DMS114 treated with DMSO at 0.1 percent for 48 hours (cell line): Measurements from ENCODE around the gene PNCK.
"Not testable (repeated sequence)": the region's sequence is repeated elsewhere in the genome, so short reads cannot be mapped to it uniquely, and the experiment has no call there.

Source experiments
- DNase-seq: peaks from one replicate; lab custom pipeline; 2025; ENCODE audit not compliant: unreplicated experiment; lab: John Stamatoyannopoulos, UW

Gene PNCK

DNA sequence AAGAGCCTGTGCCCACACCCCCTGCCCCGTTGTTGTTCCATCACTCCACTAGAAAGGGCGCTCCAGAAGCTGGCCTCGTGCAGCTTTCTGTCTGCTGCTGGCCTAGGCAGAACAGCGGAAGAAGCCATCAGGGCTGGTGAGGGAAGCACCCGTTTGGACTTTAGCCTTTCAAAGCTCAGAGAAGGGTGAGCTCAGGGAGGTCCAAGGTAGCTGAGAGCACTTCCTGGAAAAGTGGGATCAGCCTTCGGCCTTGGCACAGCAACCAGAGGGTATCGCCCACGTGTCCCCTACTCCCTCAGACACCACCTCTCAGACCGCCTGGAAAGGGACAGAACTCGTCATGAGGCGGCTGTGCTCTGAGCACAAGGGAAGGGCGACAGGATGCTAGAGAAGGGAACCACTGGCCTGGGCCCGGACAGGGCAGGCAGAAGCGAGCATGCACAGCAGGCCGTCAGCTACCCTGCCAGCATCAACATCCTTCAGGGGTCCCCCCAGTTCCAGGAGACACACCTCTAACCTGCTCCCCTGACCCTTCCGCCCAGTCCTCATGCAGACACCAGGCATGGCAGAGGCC lies 25.7 kb upstream of the PNCK start:
- not testable (repeated sequence) for DNase-seq

- DNase-seq: no peak
Observed at GRCh38 chrX:153697924-153698865, 24.6 kb upstream of the PNCK start.

- not testable (repeated sequence) for DNase-seq
Observed at GRCh38 chrX:153696986-153697722, 23.5 kb upstream of the PNCK start.

DNA sequence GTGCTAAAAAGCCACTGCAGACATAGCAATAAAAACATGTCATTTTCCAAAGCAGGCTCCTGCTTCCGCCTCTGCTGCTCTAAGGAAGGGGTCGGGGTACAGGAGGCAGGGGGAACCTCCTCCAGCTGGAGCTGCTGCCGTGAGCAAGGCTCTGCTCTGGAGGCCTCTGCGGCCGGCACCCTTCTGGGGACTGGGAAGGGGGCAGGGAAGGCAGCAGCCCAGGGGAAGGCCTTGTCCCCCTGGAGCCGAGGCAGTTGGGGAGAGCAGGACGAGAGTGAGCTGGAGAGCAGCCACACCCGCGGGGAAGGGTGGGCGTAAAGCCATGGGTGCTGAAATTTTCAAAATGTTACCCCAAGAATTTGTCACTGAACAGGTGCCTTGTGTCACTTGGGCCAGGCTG lies 22.9 kb upstream of the PNCK start:
- not testable (repeated sequence) for DNase-seq

DNA sequence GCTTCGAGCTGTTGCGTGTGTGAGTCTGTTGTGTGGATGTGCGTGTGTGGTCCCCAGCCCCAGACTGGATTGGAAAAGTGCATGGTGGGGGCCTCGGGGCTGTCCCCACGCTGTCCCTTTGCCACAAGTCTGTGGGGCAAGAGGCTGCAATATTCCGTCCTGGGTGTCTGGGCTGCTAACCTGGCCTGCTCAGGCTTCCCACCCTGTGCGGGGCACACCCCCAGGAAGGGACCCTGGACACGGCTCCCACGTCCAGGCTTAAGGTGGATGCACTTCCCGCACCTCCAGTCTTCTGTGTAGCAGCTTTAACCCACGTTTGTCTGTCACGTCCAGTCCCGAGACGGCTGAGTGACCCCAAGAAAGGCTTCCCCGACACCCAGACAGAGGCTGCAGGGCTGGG lies 22.5 kb upstream of the PNCK start:
- no peak for DNase-seq

- DNase-seq: no peak
Observed at GRCh38 chrX:153694687-153695270, 21.2 kb upstream of the PNCK start.

DNA sequence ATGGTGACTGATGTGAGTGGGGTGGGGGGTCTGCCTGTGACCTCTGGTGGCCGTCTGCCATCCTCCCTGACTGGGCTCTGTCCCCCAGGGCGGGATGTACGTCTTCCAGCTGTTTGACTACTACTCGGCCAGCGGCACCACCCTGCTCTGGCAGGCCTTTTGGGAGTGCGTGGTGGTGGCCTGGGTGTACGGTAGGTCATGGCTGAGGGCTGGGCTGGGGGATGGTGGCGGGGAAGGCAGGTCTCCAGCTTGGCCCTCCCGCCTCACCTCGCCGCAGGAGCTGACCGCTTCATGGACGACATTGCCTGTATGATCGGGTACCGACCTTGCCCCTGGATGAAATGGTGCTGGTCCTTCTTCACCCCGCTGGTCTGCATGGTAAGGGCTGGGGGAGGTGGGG lies 20.6 kb upstream of the PNCK start:
- not testable (repeated sequence) for DNase-seq

DNA sequence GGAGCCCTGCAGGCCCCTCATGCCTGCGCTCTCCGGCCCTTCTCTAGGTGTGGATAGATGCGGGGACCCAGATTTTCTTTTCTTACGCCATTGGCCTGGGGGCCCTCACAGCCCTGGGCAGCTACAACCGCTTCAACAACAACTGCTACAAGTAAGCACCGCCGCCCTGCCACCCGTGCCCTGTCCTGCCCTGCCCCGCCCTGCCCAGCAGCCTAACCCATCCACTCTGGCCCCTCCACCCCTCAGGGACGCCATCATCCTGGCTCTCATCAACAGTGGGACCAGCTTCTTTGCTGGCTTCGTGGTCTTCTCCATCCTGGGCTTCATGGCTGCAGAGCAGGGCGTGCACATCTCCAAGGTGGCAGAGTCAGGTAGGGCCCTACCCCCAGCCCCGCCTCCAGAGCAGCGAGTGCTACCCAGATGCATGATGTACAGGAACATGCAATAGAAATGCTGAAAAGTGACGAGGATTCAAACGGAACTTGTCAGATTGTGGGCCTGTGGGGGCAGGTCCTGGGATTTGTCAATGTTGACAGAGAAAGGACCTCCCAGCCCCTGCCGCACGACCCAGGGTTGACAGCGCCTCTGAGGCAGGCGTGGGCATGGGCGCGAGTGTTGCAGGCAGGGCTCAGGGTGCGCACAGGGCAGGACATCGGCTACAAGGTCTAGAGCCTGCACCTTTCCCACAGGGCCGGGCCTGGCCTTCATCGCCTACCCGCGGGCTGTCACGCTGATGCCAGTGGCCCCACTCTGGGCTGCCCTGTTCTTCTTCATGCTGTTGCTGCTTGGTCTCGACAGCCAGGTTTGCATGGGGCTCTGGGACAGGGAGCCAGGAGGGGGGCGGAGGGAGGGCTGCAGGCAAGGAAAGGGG lies 19.8 kb upstream of the PNCK start:
- DNase-seq: no peak

DNA sequence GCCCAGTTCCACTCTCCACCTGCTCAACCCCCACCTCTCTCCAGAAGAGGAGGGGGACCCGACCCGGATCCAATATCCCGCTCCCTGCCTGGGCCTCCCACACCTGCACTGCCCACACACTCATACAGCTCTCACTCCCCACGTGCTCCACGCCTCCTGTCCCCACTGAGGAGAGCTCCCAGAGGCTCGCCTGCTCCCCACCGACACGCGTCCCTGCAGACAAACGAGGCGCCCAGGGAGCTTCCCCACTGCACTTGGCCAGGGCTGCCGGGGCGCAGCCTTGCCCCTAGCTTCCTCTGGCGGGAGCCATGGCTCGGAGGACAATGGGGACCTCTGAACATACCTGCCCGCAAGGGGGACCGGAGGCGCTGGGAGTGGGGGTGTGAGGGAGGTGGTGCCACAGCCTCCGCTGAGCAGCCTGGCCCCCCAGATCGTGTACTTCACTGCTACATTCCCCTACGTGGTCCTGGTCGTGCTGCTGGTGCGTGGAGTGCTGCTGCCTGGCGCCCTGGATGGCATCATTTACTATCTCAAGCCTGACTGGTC lies 19.1 kb upstream of the PNCK start:
- DNase-seq: no peak

- DNase-seq: no peak
Observed at GRCh38 chrX:153692003-153692402, 18.4 kb upstream of the PNCK start.

GRCh38 chrX:153691032-153691827 lies 17.6 kb upstream of the PNCK start:
- DNase-seq: not testable (repeated sequence)

DNA sequence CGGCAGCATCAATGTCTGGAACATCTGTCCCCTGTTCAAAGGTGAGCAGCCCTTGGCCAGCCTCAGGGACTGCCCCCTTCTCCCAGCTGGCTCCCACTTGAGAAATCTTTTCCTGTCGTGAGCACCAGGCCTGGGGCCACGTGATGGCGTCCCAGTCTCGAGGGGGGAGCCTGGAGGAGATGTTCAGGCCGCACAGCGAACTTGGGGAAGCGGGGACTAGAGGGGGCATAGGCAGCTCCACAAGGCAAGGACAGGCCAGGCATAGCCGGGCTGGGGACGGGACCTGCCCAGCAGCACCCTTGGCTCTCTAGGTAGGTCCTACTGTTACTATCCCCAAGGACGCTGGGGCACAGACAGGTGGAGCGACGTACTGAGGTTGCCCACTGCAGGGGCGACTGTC lies 16.9 kb upstream of the PNCK start:
- no peak for DNase-seq

- no peak for DNase-seq
Observed at GRCh38 chrX:153689654-153690465, 16.2 kb upstream of the PNCK start.

DNA sequence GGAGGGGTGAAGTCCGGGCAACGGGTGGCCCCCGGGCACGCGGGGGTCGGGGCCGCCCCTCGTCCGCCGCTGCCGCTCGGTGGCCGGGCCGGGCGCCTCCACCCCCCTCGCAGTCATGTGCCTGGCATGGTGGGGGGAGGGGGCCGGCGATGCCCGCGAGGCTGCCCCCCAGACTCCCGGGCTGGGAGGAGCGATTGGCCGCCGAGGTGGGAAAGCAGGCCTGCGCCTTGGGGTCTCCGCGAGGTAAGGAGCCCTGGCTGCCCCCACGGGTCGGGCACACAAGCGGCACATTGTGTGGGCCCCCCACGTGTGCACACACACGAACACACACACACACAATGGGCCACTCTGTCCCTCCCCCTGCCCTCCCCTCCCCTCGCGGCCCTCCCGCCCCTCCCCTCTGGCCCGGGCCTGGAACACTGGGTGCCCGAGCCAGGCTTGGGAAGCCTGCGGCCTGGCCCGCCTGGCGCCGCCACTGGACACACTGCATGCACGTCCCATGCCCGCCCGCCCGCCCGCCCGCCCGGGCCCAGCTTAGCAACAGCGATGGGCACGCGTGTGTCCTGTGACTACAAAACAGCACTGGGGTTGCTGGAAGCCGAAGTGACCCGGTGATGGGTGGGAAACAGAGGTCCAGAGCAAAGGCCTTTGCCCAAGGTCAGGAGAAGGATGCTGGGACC lies 15.4 kb upstream of the PNCK start:
- no peak for DNase-seq

- no peak for DNase-seq
Observed at GRCh38 chrX:153688506-153688905, 14.9 kb upstream of the PNCK start.

DNA sequence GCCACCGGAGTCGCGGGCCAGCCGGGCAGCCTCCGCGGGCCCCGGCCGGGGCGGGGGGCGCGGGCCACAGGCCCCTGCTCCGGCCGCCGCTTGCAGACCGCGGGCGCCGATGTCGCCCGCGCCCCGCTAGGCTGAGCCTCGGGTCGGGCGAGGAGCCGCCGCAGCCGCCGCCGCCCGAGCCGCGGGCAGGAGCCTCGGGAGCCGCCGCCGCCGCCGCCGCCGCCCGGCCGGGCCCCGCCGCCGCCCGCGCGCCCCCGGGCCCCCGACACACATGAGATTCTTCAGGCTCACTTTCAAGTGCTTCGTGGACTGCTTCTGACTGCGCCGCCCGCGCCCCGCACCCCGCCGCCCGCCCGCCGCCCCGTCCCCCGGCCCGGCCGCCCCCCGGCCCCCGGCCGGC lies 14.5 kb upstream of the PNCK start:
- no peak for DNase-seq

DNA sequence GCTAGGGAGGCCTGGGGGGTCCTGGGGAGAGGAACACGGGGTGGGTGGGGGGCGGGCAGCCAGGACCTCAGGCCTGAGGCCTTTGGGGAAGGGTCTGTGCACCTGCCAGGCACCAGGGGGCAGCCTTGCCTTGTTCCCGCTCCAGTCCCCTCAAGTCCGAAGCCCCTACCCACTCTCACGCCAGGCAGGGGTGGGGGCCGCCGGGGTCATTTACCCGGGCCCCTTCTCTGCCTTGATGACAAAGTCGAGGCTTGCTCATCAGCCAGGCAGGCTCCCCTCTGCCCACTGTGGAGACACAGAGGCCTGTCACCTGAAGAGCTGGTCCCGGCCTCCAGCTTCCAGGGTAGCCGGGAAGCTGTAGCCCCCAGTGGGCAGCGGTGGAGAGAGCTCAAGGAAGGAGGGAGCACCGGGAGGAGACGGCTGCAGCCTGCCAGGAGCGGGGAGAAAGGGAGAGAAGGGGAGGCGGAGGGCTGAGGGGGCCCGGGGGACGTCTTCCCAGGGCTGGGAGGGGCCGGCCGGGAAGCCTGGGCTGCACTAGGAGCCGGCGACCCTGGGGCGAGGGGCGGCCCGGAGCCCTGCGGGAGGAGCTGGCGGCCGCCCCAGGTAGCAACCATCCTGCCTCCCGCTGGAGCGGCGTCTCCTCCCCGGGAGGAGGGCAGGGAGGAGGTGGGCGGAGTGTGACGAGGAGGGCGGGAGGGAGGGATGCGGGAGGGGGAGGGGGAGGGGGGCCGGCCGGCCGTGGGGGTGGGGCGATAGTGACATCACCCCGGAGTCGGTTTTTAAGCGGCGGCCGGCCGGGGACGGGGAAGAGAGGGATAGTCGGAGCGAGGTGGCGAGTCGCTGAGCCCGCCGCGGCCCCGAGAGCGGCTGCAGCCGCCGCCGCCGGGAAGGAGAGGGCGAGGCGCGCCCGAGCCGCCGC lies 13.8 kb upstream of the PNCK start, which contains the start of gene SLC6A8:
TSS of gene SLC6A8 (plus strand) at position 806 of the 919 bp plus-strand sequence. CDS start 649 bp downstream, outside the sequence.
- no peak for DNase-seq
